ENCODE results near the gene JAZF1. TPM values are rescaled to one million over a fixed set of nuclear protein-coding genes. Genes with fewer than 3 reads are reported as not detected.

The JAZF1 gene
- total RNA-seq, 1 experiment from 2014 or later, result 0.95 TPM

DNA sequence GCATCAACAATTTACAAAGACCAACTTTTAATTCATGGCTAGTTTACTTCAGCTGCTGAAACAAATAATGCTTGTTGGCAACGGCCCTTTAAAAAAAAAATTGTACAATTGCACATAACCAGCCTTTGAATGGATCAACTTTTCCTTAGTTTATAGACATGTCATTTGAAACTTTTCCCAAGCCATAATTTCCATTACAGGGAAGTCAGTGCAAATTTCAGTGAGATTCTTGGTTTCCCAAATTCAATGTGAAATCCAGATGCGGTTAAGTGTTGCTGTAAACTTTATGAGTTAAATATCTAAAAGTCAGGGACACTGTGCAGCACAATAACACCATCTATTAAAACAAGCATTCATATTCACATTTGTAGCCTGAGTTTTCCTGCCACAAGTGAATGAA is 182.2 kb downstream of the JAZF1 start:
- H3K4me3 Mint-ChIP-seq (ENCODE audit: unreplicated experiment), result no peak overlapping the region
- H3K36me3 Mint-ChIP-seq (ENCODE audit: insufficient read depth, unreplicated experiment), result no peaks in the 10 kb centered on the region
- Histone ChIP-seq H3K9me3 (no peaks in the 10 kb centered on the region), H3K36me3 (ENCODE audit: control insufficient read depth, insufficient read depth, low read length) (no peaks in the 10 kb centered on the region), H3K4me1 (no peaks in the 10 kb centered on the region), H3K27me3 (replicated peaks; ENCODE audit: control insufficient read depth, insufficient read depth, low read length) (no peaks in the 10 kb centered on the region; the same call in 1 of the 2 replicates), H3K4me3 (ENCODE audit: low read depth, low read length) (no peak overlapping the region)
- intact Hi-C loops (cut with micrococcal nuclease; ENCODE audit: unreplicated experiment), result no loop called here
- no peak overlapping the region for H3K27ac Mint-ChIP-seq (ENCODE audit: unreplicated experiment)
- ChIA-PET CTCF (no interaction called here), POLR2A (no interaction called here)
- no peaks in the 10 kb centered on the region for H3K9me3 Mint-ChIP-seq (ENCODE audit: unreplicated experiment)
- no peak for DNase-seq
- no peaks in the 10 kb centered on the region for H3K4me1 Mint-ChIP-seq (ENCODE audit: low read depth, unreplicated experiment)
- TF ChIP-seq, protein P1, sequence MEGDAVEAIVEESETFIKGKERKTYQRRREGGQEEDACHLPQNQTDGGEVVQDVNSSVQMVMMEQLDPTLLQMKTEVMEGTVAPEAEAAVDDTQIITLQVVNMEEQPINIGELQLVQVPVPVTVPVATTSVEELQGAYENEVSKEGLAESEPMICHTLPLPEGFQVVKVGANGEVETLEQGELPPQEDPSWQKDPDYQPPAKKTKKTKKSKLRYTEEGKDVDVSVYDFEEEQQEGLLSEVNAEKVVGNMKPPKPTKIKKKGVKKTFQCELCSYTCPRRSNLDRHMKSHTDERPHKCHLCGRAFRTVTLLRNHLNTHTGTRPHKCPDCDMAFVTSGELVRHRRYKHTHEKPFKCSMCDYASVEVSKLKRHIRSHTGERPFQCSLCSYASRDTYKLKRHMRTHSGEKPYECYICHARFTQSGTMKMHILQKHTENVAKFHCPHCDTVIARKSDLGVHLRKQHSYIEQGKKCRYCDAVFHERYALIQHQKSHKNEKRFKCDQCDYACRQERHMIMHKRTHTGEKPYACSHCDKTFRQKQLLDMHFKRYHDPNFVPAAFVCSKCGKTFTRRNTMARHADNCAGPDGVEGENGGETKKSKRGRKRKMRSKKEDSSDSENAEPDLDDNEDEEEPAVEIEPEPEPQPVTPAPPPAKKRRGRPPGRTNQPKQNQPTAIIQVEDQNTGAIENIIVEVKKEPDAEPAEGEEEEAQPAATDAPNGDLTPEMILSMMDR (IDR thresholded peaks at IDR 0.05; ENCODE audit: insufficient read depth in 1 of 2, low read depth in 1 of 2, low read length in 1 of 2, severe bottlenecking in 1 of 2, unreplicated experiment in 1 of 2), result no peak
- no TSS peak for BruUV-seq (replicated peaks)
- H3K27me3 Mint-ChIP-seq (ENCODE audit: insufficient read depth, unreplicated experiment), result peaks cover 15% of the 10 kb centered on the region

DNA sequence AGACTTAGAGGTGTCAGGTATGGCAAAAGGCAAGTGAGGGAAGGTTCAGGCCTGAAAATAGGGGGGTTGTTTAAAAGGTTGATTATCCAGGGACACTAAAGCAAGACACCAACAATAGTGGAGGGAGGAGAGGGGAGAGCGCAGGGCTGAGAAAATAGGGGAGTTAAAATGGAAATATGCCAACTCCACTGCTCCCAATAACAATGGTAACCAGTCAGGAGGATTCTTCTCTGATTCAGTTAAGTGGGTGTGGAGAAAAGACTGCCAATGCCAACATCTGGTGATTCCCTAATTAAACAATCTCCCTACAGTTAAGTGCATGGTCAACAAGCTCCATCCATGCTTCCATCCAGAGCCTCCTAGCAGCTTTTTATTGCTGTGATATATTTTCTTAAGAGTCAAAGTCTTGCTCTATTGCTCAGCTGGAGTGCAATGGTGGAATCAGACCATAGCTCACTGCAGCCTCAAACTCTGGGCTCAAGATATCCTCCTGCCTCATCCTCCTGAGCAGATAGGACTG is 183.3 kb downstream of the JAZF1 start:
- Histone ChIP-seq H3K36me3 (ENCODE audit: control insufficient read depth, insufficient read depth, low read length) (no peaks in the 10 kb centered on the region), H3K27me3 (replicated peaks; ENCODE audit: control insufficient read depth, insufficient read depth, low read length) (no peaks in the 10 kb centered on the region; the same call in 1 of the 2 replicates), H3K4me1 (no peaks in the 10 kb centered on the region), H3K4me3 (ENCODE audit: low read depth, low read length) (no peak overlapping the region), H3K9me3 (no peaks in the 10 kb centered on the region)
- no peaks in the 10 kb centered on the region for H3K36me3 Mint-ChIP-seq (ENCODE audit: insufficient read depth, unreplicated experiment)
- no peak overlapping the region for H3K27ac Mint-ChIP-seq (ENCODE audit: unreplicated experiment)
- H3K27me3 Mint-ChIP-seq (ENCODE audit: insufficient read depth, unreplicated experiment), result peaks cover 20% of the 10 kb centered on the region
- ChIA-PET CTCF (no interaction called here), POLR2A (no interaction called here)
- no peak overlapping the region for H3K4me3 Mint-ChIP-seq (ENCODE audit: unreplicated experiment)
- no peaks in the 10 kb centered on the region for H3K9me3 Mint-ChIP-seq (ENCODE audit: unreplicated experiment)
- no TSS peak for BruUV-seq (replicated peaks)
- intact Hi-C loops (cut with micrococcal nuclease; ENCODE audit: unreplicated experiment), result no loop called here
- TF ChIP-seq, protein P1 (IDR thresholded peaks at IDR 0.05; ENCODE audit: insufficient read depth in 1 of 2, low read depth in 1 of 2, low read length in 1 of 2, severe bottlenecking in 1 of 2, unreplicated experiment in 1 of 2), result no peak
- DNase-seq, result no peak
- H3K4me1 Mint-ChIP-seq (ENCODE audit: low read depth, unreplicated experiment), result no peaks in the 10 kb centered on the region

DNA sequence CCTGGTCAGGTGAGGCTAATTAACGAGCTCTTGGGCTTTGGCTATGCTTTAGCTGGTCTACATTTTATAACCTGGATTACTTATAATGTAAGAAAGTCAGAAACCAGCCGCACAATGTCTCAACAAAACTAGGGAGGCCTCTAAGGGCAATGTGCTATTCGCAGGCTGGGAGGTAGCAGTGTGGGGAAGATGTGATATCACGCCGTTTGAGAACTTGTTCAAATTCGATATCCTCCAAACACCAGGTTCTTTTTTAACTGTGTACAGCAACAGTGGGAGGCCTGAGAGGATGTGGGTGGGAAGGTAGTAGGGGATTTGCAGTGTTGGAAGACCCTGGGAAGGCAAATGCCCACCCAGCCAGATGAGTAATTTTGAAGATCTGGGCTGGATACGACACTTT is 184.5 kb downstream of the JAZF1 start:
- Mint-ChIP-seq H3K4me3 (ENCODE audit: unreplicated experiment) (no peak overlapping the region), H3K4me1 (ENCODE audit: low read depth, unreplicated experiment) (no peaks in the 10 kb centered on the region), H3K27me3 (ENCODE audit: insufficient read depth, unreplicated experiment) (peaks cover 22% of the 10 kb centered on the region), H3K27ac (ENCODE audit: unreplicated experiment) (no peak overlapping the region), H3K9me3 (ENCODE audit: unreplicated experiment) (no peaks in the 10 kb centered on the region), H3K36me3 (ENCODE audit: insufficient read depth, unreplicated experiment) (no peaks in the 10 kb centered on the region)
- BruUV-seq (replicated peaks), result no TSS peak
- Histone ChIP-seq H3K4me3 (ENCODE audit: low read depth, low read length) (no peak overlapping the region), H3K9me3 (no peaks in the 10 kb centered on the region), H3K4me1 (no peaks in the 10 kb centered on the region), H3K27me3 (replicated peaks; ENCODE audit: control insufficient read depth, insufficient read depth, low read length) (no peaks in the 10 kb centered on the region; the same call in 1 of the 2 replicates), H3K36me3 (ENCODE audit: control insufficient read depth, insufficient read depth, low read length) (no peaks in the 10 kb centered on the region)
- TF ChIP-seq, protein P1 (IDR thresholded peaks at IDR 0.05; ENCODE audit: insufficient read depth in 1 of 2, low read depth in 1 of 2, low read length in 1 of 2, severe bottlenecking in 1 of 2, unreplicated experiment in 1 of 2), result no peak
- POLR2A ChIA-PET, result no interaction called here
- DNase-seq, result no peak
- CTCF ChIA-PET, result no interaction called here
- intact Hi-C loops (cut with micrococcal nuclease; ENCODE audit: unreplicated experiment), result no loop called here
